Uterus (tissue), 2 donors: Measurements from ENCODE around the gene TMEM123.

Experiments
- CTCF ChIP-seq, 4 experiments: fragments of 200-600 bp in 2 of 4; fragments of 450-650 bp in 2 of 4; sonication (generic) in 2 of 4; IDR thresholded peaks; one replicate each; pipeline ENCODE4 v1.5.1; 2016 to 2019; ENCODE audit warnings: antibody characterized with exemption in 4 of 4, mild to moderate bottlenecking in 2 of 4, moderate library complexity in 1 of 4
- POLR2A ChIP-seq, 2 donors: fragments of 450-650 bp; IDR thresholded peaks; one replicate each; pipeline ENCODE4 v1.6.1; 2016; ENCODE audit warnings: antibody characterized with exemption in 2 of 2, mild to moderate bottlenecking in 1 of 2, moderate library complexity in 1 of 2

- no peak for TF ChIP-seq CTCF (IDR thresholded peaks at IDR 0.05)
- TF ChIP-seq POLR2A (IDR thresholded peaks at IDR 0.05) = no peak
Measured at GRCh38 chr11:102414559-102414958, 38.0 kb downstream of the TMEM123 start.
